CD4-positive, alpha-beta T cell treated with Interleukin-17A for 1 hour (primary cell): Measurements from ENCODE around the gene SPO11.
A peak's percentile ranks its signal among the peaks of the same experiment; 100 is the strongest.
"Not testable (repeated sequence)": the region's sequence is repeated elsewhere in the genome, so short reads cannot be mapped to it uniquely, and the experiment has no call there.

Experiments used
- DNase-seq: peaks from one replicate; pipeline ENCODE4 v3.0.0-alpha.2; 2020

SPO11 gene

GRCh38 chr20:57347393-57347792 lies 17.8 kb downstream of the SPO11 start:
- no peak for DNase-seq

- DNase-seq, result not testable (repeated sequence)
Observed at GRCh38 chr20:57348200-57348921, 18.8 kb downstream of the SPO11 start.

GRCh38 chr20:57348922-57349574 lies 19.4 kb downstream of the SPO11 start:
- peak; percentile 16 for DNase-seq

- DNase-seq, result peak; percentile 7
Observed at GRCh38 chr20:57350081-57350710, 20.6 kb downstream of the SPO11 start.

GRCh38 chr20:57350726-57351041 lies 21.1 kb downstream of the SPO11 start:
- DNase-seq, result not testable (repeated sequence)

- DNase-seq, result peak; percentile 91
Observed at GRCh38 chr20:57351042-57351783, 21.6 kb downstream of the SPO11 start, which contains the start of gene RAE1. Gene RAE1, plus strand, starts transcription at chr20:57351255. Its CDS starts 2,784 bp downstream, at chr20:57354039.

GRCh38 chr20:57352305-57352704 lies 22.7 kb downstream of the SPO11 start:
- DNase-seq, result no peak

- DNase-seq, result no peak
Observed at GRCh38 chr20:57353351-57353750, 23.7 kb downstream of the SPO11 start.

GRCh38 chr20:57361517-57361916 lies 31.9 kb downstream of the SPO11 start:
- no peak for DNase-seq

- no peak for DNase-seq
Observed at GRCh38 chr20:57364451-57364850, 34.8 kb downstream of the SPO11 start.

- no peak for DNase-seq
Observed at GRCh38 chr20:57369596-57369995, 40.0 kb downstream of the SPO11 start.

- no peak for DNase-seq
Observed at GRCh38 chr20:57370316-57370715, 40.7 kb downstream of the SPO11 start.

- DNase-seq, result no peak
Observed at GRCh38 chr20:57371363-57371762, 41.8 kb downstream of the SPO11 start.

GRCh38 chr20:57372157-57372556 lies 42.6 kb downstream of the SPO11 start:
- DNase-seq, result no peak

GRCh38 chr20:57372581-57373350 lies 43.2 kb downstream of the SPO11 start:
- no peak for DNase-seq

GRCh38 chr20:57374343-57374930 lies 44.8 kb downstream of the SPO11 start:
- DNase-seq, result no peak

- no peak for DNase-seq
Observed at GRCh38 chr20:57374931-57375651, 45.5 kb downstream of the SPO11 start.

- DNase-seq, result no peak
Observed at GRCh38 chr20:57375652-57376230, 46.1 kb downstream of the SPO11 start.

GRCh38 chr20:57377350-57377749 lies 47.7 kb downstream of the SPO11 start:
- no peak for DNase-seq

GRCh38 chr20:57378107-57378506 lies 48.5 kb downstream of the SPO11 start:
- DNase-seq, result no peak

- DNase-seq, result no peak
Observed at GRCh38 chr20:57378646-57379262, 49.2 kb downstream of the SPO11 start.
